NOMO-1 treated with DMSO at 0.1 percent for 48 hours (cell line): ENCODE results near the gene TMCC1.
"Not testable (repeated sequence)": the region's sequence is repeated elsewhere in the genome, so short reads cannot be mapped to it uniquely, and the experiment has no call there.

Source experiments
- DNase-seq: peaks from one replicate; lab custom pipeline; 2025; ENCODE audit not compliant: unreplicated experiment; lab: John Stamatoyannopoulos, UW

Gene TMCC1

DNA sequence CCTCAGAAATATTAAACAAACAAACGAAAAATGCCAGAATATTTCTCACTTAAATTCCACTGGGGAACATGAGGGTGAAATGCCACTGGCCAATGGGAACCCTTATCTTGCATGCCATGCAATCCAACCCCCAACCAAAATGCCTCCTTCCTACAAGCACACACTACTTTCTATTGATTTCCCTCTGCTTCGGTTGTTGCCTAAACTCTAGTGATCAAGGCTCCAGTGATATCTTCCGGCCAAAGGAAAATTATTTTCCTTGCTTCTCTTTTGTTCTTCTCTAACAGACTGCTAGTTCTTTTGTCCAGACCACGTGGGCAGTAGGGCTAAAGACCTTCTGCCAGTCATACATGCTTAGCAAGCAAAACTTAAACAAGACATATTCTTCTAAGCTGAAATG lies 115.7 kb downstream of the TMCC1 start:
- no peak for DNase-seq

DNA sequence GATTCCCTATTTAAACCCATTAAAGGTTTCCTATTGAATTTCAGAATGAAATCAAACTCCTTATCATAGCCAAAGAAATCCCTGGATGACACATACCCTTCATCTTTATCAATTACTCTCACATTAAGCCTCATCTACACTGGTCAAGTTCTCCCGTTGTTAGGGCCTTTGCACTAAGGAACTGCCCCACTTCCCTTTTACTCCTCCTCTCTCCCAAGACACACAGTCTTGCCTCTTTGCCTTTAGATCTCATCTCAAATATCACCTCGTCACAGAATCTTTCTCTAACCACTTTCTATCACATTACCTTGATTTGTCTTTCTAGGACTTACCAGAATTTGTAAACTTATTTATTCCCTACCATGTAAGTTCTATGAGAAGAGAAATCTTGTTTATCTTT lies 117.6 kb downstream of the TMCC1 start:
- DNase-seq = no peak

DNA sequence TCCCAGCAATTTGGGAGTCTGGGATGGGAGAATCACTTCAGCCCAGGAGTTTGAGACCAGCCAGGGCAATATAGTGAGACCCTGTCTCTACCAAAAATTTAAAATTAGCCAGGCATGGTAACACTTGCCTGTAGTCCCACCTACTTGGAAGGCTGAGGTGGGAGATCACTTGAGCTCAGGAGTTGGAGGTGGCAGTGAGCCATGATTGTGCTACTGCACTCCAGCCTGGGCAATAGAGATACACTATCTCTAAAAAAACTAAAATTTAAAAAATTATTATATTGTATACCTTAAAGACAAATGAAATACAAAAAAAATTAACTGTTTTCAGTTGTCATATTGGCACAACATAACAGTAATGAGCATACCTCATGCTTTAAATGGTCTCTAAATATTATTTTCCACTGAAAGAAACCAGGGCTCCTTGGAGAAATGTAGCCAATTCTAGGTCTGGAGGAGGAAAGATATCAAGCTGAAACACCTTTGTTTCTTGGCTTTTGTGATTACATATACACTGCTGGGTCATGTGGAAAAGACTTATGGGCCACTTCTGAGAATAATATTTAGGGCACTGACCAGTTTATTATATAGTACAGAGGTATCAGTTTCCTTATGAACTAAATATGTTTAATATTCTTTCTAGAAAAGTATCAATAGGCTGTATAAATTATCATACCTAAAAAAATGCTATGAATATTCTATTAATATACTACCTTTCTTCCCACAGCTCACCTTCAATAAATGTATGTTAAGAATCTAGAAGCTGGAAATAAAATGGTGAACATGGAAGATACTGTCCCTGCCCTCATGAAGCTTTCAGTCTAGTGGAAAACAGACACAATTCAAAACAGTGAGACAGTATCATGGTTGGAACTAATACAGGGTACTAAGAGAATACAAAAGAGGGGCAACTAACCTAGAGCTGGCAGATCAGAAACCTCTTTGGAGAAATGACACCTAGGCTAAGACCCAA lies 119.5 kb downstream of the TMCC1 start:
- no peak for DNase-seq

GRCh38 chr3:129770604-129771003 lies 122.9 kb downstream of the TMCC1 start:
- no peak for DNase-seq

DNA sequence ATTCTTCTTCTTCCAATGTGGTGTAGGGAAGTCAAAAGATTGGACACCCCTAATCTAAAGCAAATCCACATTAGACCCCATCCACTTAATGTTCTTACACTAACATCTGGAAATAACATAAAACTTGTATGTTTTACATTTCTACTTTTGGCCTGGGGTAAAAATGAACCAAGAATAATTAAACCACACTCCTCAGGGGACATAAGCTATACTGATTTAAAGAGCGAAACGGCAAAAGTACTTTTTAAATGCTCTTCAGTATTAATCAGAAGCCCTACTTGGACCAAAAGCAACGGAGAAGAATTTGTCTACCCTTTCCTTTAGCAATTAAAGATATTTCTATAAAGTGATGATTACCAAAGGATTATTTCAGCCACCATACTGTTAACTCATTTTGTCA lies 123.9 kb downstream of the TMCC1 start:
- no peak for DNase-seq

GRCh38 chr3:129768728-129769127 lies 124.8 kb downstream of the TMCC1 start:
- DNase-seq = no peak

DNA sequence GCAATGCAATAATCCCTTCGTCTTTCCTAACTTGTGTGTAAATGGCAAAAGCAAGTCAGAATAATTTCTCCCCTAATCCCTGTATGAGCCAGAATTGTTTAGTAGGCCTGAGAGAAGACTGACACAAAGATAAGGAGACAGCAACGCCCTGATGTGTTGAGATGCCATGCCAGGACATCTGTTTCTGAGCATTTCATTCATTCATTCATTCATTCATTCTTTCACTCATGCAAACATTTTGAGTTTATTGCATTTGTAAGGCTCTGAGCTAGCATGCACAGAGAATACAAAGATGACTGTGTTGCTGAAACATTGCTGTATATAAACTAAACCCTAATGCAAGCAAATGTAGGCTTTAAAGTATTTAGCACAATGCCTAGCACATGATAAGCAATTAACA lies 127.4 kb downstream of the TMCC1 start:
- no peak for DNase-seq

DNA sequence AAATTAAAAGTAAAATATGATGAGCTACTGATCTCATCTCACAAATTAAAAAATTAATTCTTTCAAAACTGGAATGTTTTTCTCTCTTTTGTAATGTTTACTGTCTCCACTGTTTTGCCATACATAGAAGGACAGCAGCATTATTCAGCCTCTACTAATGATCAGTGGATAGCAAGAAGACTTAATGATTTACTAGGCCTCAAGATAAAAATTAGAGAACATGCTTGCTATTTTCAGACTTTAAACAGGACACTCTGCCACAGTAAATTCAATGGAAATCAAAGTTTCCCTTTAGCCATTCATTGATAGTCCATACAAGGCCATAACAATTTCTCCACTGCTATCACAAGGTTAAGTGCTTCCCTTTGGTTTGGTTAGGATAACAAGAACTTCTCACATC lies 129.4 kb downstream of the TMCC1 start:
- no peak for DNase-seq

DNA sequence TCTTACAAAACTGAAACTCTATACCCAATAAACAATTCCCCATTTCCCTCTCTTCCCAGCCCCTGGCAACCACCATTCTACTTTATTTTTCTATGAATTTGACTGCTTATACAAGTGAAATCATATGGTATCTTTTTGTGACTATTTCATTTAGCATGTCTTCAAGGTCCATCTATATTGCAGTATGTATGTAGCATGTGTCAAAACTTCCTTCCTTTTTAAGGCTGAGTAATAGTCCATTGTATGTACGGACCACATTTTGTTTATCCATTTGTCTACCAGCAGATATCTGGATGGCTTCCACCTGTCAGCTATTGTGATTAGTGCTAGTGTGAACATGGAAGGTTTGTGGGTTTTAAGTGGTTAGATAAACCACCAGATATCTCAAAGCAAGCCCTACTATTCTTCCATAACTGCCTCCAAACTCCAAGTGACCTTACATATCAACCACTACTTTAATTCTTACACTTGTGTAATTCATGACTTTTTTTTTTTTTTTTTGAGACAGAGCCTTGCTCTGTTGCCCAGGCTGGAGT lies 134.7 kb downstream of the TMCC1 start:
- DNase-seq = no peak

GRCh38 chr3:129758306-129758705 lies 135.2 kb downstream of the TMCC1 start:
- DNase-seq = no peak

GRCh38 chr3:129756871-129757270 lies 136.6 kb downstream of the TMCC1 start:
- DNase-seq = no peak

DNA sequence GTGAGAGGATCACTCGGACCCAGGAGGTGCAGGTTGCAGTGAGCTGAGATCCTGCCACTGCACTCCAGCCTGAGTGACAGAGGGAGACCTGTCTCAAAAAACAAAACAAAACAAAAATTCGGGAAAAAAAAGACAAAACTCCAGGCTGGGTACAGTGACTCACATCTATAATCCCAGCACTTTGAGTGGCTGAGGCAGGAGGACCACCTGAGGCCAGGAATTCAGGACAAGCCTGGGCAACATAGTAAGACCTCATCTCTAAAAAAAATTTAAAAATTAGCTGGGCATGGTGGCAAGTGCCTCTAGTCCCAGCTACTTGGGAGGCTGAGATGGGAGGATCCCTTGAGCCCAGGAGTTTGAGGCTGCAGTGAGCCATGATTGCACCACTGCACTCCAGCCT lies 142.4 kb downstream of the TMCC1 start:
- DNase-seq = not testable (repeated sequence)

DNA sequence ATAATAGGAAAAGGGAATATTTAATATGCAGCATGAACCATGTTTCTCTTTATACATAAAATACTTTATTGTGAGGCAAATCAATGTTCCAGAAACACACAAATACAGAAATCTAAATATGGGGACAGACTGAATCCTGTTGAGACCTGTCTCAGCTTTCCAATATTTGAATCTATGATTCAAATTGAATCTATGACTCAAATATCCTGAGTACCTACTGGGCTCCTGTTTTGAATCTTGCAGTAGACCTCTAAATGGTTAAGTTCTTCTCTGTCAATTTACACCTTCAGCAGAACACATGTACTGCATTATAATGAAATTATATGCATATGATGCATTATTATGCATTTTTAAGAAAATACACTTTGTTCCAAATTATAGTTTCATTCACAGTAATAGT lies 143.8 kb downstream of the TMCC1 start:
- no peak for DNase-seq

DNA sequence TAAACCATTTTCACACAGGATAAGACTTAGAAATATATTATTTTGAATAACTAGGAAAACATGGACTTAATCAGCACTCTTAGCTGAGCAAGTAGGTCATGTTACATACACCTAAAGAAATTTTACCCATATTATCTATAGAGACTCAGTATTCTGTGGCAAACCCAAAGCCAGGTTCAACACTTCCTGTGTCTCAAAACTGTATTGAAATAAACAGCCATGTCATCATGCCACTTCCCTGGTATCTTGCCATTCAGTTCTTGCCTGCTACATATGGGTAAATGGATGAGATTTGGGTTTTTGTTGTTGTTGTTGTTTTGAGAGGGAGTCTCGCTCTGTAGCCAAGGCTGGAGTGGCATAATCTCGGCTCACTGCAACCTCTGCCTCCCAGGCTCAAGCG lies 145.5 kb downstream of the TMCC1 start:
- DNase-seq = no peak

- no peak for DNase-seq
Measured at GRCh38 chr3:129747136-129747535, 146.4 kb downstream of the TMCC1 start.

GRCh38 chr3:129746629-129747028 lies 146.9 kb downstream of the TMCC1 start:
- DNase-seq = no peak

GRCh38 chr3:129745253-129745652 lies 148.3 kb downstream of the TMCC1 start:
- DNase-seq = no peak

DNA sequence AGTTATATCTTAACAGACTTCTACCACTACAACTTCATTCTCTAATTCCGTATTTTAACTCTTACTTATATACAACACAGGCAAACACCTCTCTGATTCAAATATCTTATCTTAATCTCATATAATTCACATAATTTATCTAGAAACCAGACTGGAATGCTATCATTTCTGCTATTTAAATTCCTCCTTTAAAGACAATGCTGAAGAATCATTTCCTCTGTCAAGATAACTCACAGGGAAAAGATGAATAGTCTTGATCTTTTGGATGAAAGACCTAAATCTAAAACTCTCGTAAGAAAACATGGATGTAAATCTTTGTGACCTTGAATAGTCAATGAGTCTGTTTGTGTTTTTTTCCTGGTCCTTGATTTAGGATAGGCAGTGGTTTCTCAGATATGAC lies 151.7 kb downstream of the TMCC1 start:
- DNase-seq = no peak

DNA sequence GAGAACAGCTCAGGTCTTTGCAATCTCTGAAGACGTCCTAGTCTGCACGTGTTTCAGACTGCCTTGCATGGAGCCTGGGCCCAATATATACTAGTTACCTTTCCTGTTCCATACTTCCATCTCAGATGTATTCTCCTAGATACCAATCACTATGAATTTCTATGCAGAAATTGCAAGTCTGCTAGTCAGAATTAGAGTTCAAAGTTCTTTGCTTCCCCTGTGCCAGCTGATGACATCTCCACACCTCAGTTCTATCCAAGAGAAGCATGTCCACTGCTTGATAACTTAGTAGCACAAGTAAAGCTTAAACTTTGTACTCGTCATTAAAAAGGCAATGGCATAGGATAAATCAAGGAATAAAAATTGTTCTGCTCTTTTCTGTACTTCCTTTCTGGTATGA lies 153.4 kb downstream of the TMCC1 start:
- DNase-seq = no peak

DNA sequence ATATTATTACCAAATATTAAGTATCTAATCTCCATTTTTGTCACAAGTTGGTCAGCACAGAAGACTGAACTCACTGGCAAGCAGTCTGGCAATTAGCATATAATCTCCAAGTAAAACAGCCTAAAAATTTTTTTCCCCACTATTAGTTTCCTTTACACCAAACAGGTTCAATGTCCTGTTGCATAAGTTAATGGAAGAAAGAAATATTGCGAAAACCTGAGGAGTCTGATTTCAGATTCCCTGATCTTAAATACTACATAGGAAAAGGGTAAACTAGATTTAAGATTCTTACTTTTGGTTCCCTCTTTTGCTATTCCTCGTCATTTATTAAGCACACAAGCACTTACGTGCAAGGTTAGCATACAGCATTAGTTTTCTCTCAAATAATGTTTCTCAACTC lies 153.9 kb downstream of the TMCC1 start:
- no peak for DNase-seq

DNA sequence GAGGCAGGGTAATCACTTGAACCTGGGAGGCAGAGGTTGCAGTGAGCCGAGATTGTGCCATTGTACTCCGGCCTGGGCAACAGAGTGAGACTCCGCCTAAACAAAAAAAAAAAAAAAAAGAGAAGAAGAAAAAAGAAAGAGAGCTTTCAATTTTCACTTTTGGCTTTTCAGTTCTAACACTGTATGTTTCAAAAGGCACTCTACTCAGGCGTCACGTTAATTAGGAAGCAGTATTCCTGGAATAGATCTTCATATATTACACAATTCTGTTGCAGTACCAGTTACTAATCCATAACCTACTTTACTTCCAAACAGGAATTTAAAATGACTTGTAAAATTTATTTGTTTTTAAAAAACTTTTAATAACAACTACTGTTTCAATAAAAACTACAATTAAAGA lies 155.3 kb downstream of the TMCC1 start:
- DNase-seq = no peak

GRCh38 chr3:129736070-129736469 lies 157.4 kb downstream of the TMCC1 start:
- no peak for DNase-seq

- DNase-seq = no peak
Measured at GRCh38 chr3:129735638-129736037, 157.9 kb downstream of the TMCC1 start.
